ENCODE measurements around the gene EPHA4. TPM values are rescaled to one million over a fixed set of nuclear protein-coding genes. Genes with fewer than 3 reads are reported as not detected.

EPHA4 gene
- polyA plus RNA-seq, 1 donor (not counting 4 experiments of a cell fraction or from before 2014, with no cell fraction given), result 9.0 TPM

- no peaks in the 10 kb centered on the region for H3K79me2 ChIP-seq (ENCODE audit: control insufficient read depth, insufficient read depth, low read length)
- no peaks in the 10 kb centered on the region for H3K9me3 ChIP-seq (ENCODE audit: control insufficient read depth, low read depth, low read length)
- DNase-seq (ENCODE audit: low read depth, low spot score) (no peak), FAIRE-seq (no peak)
- dilution Hi-C loops (cut with MboI; ENCODE audit: extremely low pct_ligation_motif_present, low sequenced_read_pairs), result no loop called here
- no peak for TF ChIP-seq EZH2 (IDR thresholded peaks at IDR 0.05; ENCODE audit: low read length)
- TF ChIP-seq, protein P1, sequence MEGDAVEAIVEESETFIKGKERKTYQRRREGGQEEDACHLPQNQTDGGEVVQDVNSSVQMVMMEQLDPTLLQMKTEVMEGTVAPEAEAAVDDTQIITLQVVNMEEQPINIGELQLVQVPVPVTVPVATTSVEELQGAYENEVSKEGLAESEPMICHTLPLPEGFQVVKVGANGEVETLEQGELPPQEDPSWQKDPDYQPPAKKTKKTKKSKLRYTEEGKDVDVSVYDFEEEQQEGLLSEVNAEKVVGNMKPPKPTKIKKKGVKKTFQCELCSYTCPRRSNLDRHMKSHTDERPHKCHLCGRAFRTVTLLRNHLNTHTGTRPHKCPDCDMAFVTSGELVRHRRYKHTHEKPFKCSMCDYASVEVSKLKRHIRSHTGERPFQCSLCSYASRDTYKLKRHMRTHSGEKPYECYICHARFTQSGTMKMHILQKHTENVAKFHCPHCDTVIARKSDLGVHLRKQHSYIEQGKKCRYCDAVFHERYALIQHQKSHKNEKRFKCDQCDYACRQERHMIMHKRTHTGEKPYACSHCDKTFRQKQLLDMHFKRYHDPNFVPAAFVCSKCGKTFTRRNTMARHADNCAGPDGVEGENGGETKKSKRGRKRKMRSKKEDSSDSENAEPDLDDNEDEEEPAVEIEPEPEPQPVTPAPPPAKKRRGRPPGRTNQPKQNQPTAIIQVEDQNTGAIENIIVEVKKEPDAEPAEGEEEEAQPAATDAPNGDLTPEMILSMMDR (optimal IDR thresholded peaks at IDR 0.05 in 1 of 3, IDR thresholded peaks at IDR 0.05 in 1 of 3, conservative IDR thresholded peaks at IDR 0.05 in 1 of 3; ENCODE audit: extremely low read depth in 1 of 3, insufficient read depth in 2 of 3, low read length in 3 of 3), result no peak
- H3K4me1 ChIP-seq (ENCODE audit: control insufficient read depth, extremely low read depth, insufficient read depth, low read length), result peaks cover 7% of the 10 kb centered on the region
- H3K4me3 ChIP-seq (ENCODE audit: control insufficient read depth in 2 of 3, extremely low read depth in 1 of 3, insufficient read depth in 2 of 3, low read depth in 1 of 3, low read length in 3 of 3), result no peak overlapping the region
- H3K27me3 ChIP-seq (ENCODE audit: control insufficient read depth, extremely low read depth, insufficient read depth, low read length), result no peaks in the 10 kb centered on the region
- no peak overlapping the region for H2AFZ ChIP-seq (ENCODE audit: control insufficient read depth, low read length)
- H3K9me1 ChIP-seq (ENCODE audit: control insufficient read depth, extremely low read depth, insufficient read depth, low read length), result no peaks in the 10 kb centered on the region
- H3K9ac ChIP-seq (ENCODE audit: control insufficient read depth, extremely low read depth, insufficient read depth, low read length), result no peak overlapping the region
- no peak overlapping the region for H3K27ac ChIP-seq (ENCODE audit: control insufficient read depth, insufficient read depth, low read length)
- H3K36me3 ChIP-seq (ENCODE audit: control insufficient read depth in 2 of 2, extremely low read depth in 1 of 2, insufficient read depth in 2 of 2, low read length in 2 of 2), result no peaks in the 10 kb centered on the region
- no peak overlapping the region for H3K4me2 ChIP-seq (ENCODE audit: control insufficient read depth, extremely low read depth, insufficient read depth, low read depth, low read length)
- no peaks in the 10 kb centered on the region for H4K20me1 ChIP-seq (ENCODE audit: control insufficient read depth, extremely low read depth, insufficient read depth, low read length)
These were observed 121.8 kb downstream of the EPHA4 start for GRCh38 chr2:221450280-221450679.

- FAIRE-seq (no peak), DNase-seq (ENCODE audit: low read depth, low spot score) (no peak)
- Histone ChIP-seq H3K36me3 (ENCODE audit: control insufficient read depth in 2 of 2, extremely low read depth in 1 of 2, insufficient read depth in 2 of 2, low read length in 2 of 2) (no peaks in the 10 kb centered on the region), H3K9me3 (ENCODE audit: control insufficient read depth, low read depth, low read length) (no peaks in the 10 kb centered on the region), H3K27me3 (ENCODE audit: control insufficient read depth, extremely low read depth, insufficient read depth, low read length) (no peaks in the 10 kb centered on the region), H2AFZ (ENCODE audit: control insufficient read depth, low read length) (no peak overlapping the region), H3K27ac (ENCODE audit: control insufficient read depth, insufficient read depth, low read length) (no peak overlapping the region), H3K79me2 (ENCODE audit: control insufficient read depth, insufficient read depth, low read length) (no peaks in the 10 kb centered on the region), H3K4me2 (ENCODE audit: control insufficient read depth, extremely low read depth, insufficient read depth, low read depth, low read length) (no peak overlapping the region), H3K9me1 (ENCODE audit: control insufficient read depth, extremely low read depth, insufficient read depth, low read length) (no peaks in the 10 kb centered on the region), H3K4me3 (ENCODE audit: control insufficient read depth in 2 of 3, extremely low read depth in 1 of 3, insufficient read depth in 2 of 3, low read depth in 1 of 3, low read length in 3 of 3) (no peak overlapping the region), H3K9ac (ENCODE audit: control insufficient read depth, extremely low read depth, insufficient read depth, low read length) (no peak overlapping the region), H4K20me1 (ENCODE audit: control insufficient read depth, extremely low read depth, insufficient read depth, low read length) (no peaks in the 10 kb centered on the region), H3K4me1 (ENCODE audit: control insufficient read depth, extremely low read depth, insufficient read depth, low read length) (peaks cover 8% of the 10 kb centered on the region)
- dilution Hi-C loops (cut with MboI; ENCODE audit: extremely low pct_ligation_motif_present, low sequenced_read_pairs), result no loop called here
- TF ChIP-seq, protein P1 (optimal IDR thresholded peaks at IDR 0.05 in 1 of 3, IDR thresholded peaks at IDR 0.05 in 1 of 3, conservative IDR thresholded peaks at IDR 0.05 in 1 of 3; ENCODE audit: extremely low read depth in 1 of 3, insufficient read depth in 2 of 3, low read length in 3 of 3), result no peak
- TF ChIP-seq EZH2 (IDR thresholded peaks at IDR 0.05; ENCODE audit: low read length), result no peak
These were observed 122.7 kb downstream of the EPHA4 start for GRCh38 chr2:221449406-221449805.

Measured in keratinocyte (primary cell).